Common myeloid progenitor, CD34-positive (primary cell): ENCODE data around the gene JPH3.

Experiments
- CTCF ChIA-PET: fragments of 350-600 bp; sonication (Branson Sonifier 250); formaldehyde crosslinking; loops from one replicate; lab custom pipeline; 2021; ENCODE audit warnings: antibody characterized with exemption; lab: Charles Lee
- POLR2A ChIA-PET: fragments of 350-600 bp; sonication (Branson Sonifier 250); formaldehyde crosslinking; loops from one replicate; lab custom pipeline; 2021; ENCODE audit warnings: antibody characterized with exemption; lab: Charles Lee
- DNase-seq, 3 donors: peaks; one replicate each; pipeline versions ENCODE4 v3.0.0 to v3.0.0-alpha.2; 2013
- H3K27ac ChIP-seq, 2 experiments: 1 replicate in 1 of 2; 2 replicates in 1 of 2; pipeline ENCODE4 v1.7.0; 2013; ENCODE audit warnings: inconsistent platforms in 2 of 2, low read length in 2 of 2, mild to moderate bottlenecking in 2 of 2, low read depth in 1 of 2, moderate library complexity in 1 of 2; ENCODE audit not compliant: severe bottlenecking in 2 of 2, insufficient read depth in 1 of 2, poor library complexity in 1 of 2
- H3K27me3 ChIP-seq, 5 experiments: replicated peaks in 2 of 5; 1 replicate in 3 of 5; 2 replicates in 2 of 5; pipeline versions ENCODE4 v1.6.1 to v1.7.0; 2013; ENCODE audit warnings: low read length in 4 of 5, mild to moderate bottlenecking in 2 of 5, moderate library complexity in 2 of 5, inconsistent platforms in 1 of 5; ENCODE audit not compliant: insufficient read depth in 5 of 5, control insufficient read depth in 4 of 5
- H3K36me3 ChIP-seq, 4 experiments: 1 replicate in 2 of 4; 2 replicates in 2 of 4; pipeline versions ENCODE4 v1.6.1 to v1.7.0; 2013; ENCODE audit warnings: low read length in 3 of 4, control low read depth in 1 of 4, mild to moderate bottlenecking in 1 of 4; ENCODE audit not compliant: control insufficient read depth in 4 of 4, insufficient read depth in 4 of 4
- H3K4me1 ChIP-seq, 4 experiments: 1 replicate in 3 of 4; 2 replicates in 1 of 4; pipeline versions ENCODE4 v1.6.1 to v1.7.1; 2013; ENCODE audit warnings: low read length in 3 of 4, mild to moderate bottlenecking in 3 of 4, control low read depth in 1 of 4, inconsistent platforms in 1 of 4, moderate library complexity in 1 of 4; ENCODE audit not compliant: control insufficient read depth in 4 of 4, insufficient read depth in 4 of 4; ENCODE audit errors: control extremely low read depth in 1 of 4
- H3K4me3 ChIP-seq, 7 experiments: 1 replicate in 4 of 7; 2 replicates in 3 of 7; pipeline versions ENCODE4 v1.5.1 to v1.7.0; 2013; ENCODE audit warnings: mild to moderate bottlenecking in 7 of 7, low read length in 6 of 7, moderate library complexity in 6 of 7, inconsistent platforms in 2 of 7, low read depth in 2 of 7, control low read depth in 1 of 7; ENCODE audit not compliant: insufficient read depth in 4 of 7, control insufficient read depth in 1 of 7; ENCODE audit errors: extremely low read depth in 1 of 7
- H3K9me3 ChIP-seq, 5 experiments: 1 replicate in 4 of 5; 2 replicates in 1 of 5; pipeline versions ENCODE4 v1.6.1 to v1.7.1; 2013; ENCODE audit warnings: low read length in 4 of 5, mild to moderate bottlenecking in 2 of 5, inconsistent platforms in 1 of 5, low read depth in 1 of 5, moderate library complexity in 1 of 5; ENCODE audit not compliant: control insufficient read depth in 4 of 5, insufficient read depth in 2 of 5; ENCODE audit errors: control extremely low read depth in 1 of 5
- WGBS: methylation state at CpG from one replicate; pipeline ENCODE4 v1.1.5; 2013; ENCODE audit not compliant: insufficient coverage; 5-methylcytosine and 5-hydroxymethylcytosine counted together

The JPH3 gene

GRCh38 chr16:87690911-87691685 lies 88.8 kb downstream of the JPH3 start:
- no peak for DNase-seq
- ChIA-PET POLR2A (no interaction called here), CTCF (interaction anchor here (0.8 kb wide), 1 partner anchor 10 kb away, joined by 3 read pairs; no protein-coding TSS in a partner anchor)
- Histone ChIP-seq H3K27me3 (peaks cover 0 to 30% (median 0%) of the 10 kb centered on the region in 5 experiments), H3K4me1 (peaks cover 0 to 8% (median 2%) of the 10 kb centered on the region in 4 experiments), H3K36me3 (peaks cover 0 to 23% (median 6%) of the 10 kb centered on the region in 4 experiments), H3K27ac (no peak overlapping the region), H3K9me3 (no peaks in the 10 kb centered on the region), H3K4me3 (no peak overlapping the region)
- 69% methylated on average over 24 of the region's 33 CpGs for WGBS

GRCh38 chr16:87691686-87692079 lies 89.4 kb downstream of the JPH3 start:
- Histone ChIP-seq H3K4me3 (no peak overlapping the region), H3K4me1 (peaks cover 0 to 8% (median 2%) of the 10 kb centered on the region in 4 experiments), H3K27ac (no peak overlapping the region), H3K9me3 (no peaks in the 10 kb centered on the region), H3K36me3 (peaks cover 0 to 29% (median 9%) of the 10 kb centered on the region in 4 experiments), H3K27me3 (peaks cover 0 to 28% (median 0%) of the 10 kb centered on the region in 5 experiments)
- CTCF ChIA-PET: no interaction called here
- POLR2A ChIA-PET: no interaction called here
- DNase-seq: no peak
- WGBS: 56% methylated on average over 7 of the region's 14 CpGs

GRCh38 chr16:87692176-87692575 lies 89.9 kb downstream of the JPH3 start:
- WGBS: 92% methylated on average over 5 of the region's 7 CpGs
- H3K9me3 ChIP-seq: no peaks in the 10 kb centered on the region
- ChIA-PET CTCF (interaction anchor here (1.6 kb wide), 1 partner anchor 13 kb away, joined by 8 read pairs; no protein-coding TSS in a partner anchor), POLR2A (no interaction called here)
- H3K27ac ChIP-seq: no peak overlapping the region
- DNase-seq: no peak
- peaks cover 0 to 25% (median 0%) of the 10 kb centered on the region in 5 experiments for H3K27me3 ChIP-seq
- no peak overlapping the region for H3K4me3 ChIP-seq
- H3K4me1 ChIP-seq: peaks cover 0 to 8% (median 2%) of the 10 kb centered on the region in 4 experiments
- peaks cover 0 to 34% (median 9%) of the 10 kb centered on the region in 4 experiments for H3K36me3 ChIP-seq

GRCh38 chr16:87692756-87693155 lies 90.4 kb downstream of the JPH3 start:
- Histone ChIP-seq H3K9me3 (no peaks in the 10 kb centered on the region), H3K36me3 (peaks cover 0 to 40% (median 11%) of the 10 kb centered on the region in 4 experiments), H3K4me1 (peaks cover 0 to 8% (median 2%) of the 10 kb centered on the region in 4 experiments), H3K27ac (no peak overlapping the region), H3K4me3 (no peak overlapping the region), H3K27me3 (peaks cover 0 to 21% (median 0%) of the 10 kb centered on the region in 5 experiments)
- ChIA-PET CTCF (interaction anchor here (1.6 kb wide), 1 partner anchor 12 kb away, joined by 8 read pairs; no protein-coding TSS in a partner anchor), POLR2A (no interaction called here)
- no peak for DNase-seq
- 99% methylated on average over 11 of the region's 12 CpGs for WGBS

- POLR2A ChIA-PET: no interaction called here
These were observed 91.5 kb downstream of the JPH3 start for GRCh38 chr16:87693827-87694226.

GRCh38 chr16:87694441-87695125 lies 92.3 kb downstream of the JPH3 start:
- Histone ChIP-seq H3K4me3 (no peak overlapping the region), H3K4me1 (peaks cover 0 to 8% (median 2%) of the 10 kb centered on the region in 4 experiments), H3K9me3 (no peaks in the 10 kb centered on the region), H3K36me3 (peaks cover 0 to 56% (median 15%) of the 10 kb centered on the region in 4 experiments), H3K27ac (no peak overlapping the region), H3K27me3 (peaks cover 0 to 21% (median 0%) of the 10 kb centered on the region in 5 experiments)
- CTCF ChIA-PET: interaction anchor here (0.6 kb wide), 1 partner anchor 16 kb away, joined by 3 read pairs; no protein-coding TSS in a partner anchor
- no peak for DNase-seq
- WGBS: 98% methylated on average over 20 of the region's 20 CpGs
- POLR2A ChIA-PET: interaction anchor here (0.7 kb wide), 1 partner anchor 15 kb away, joined by 3 read pairs; no protein-coding TSS in a partner anchor

More at GRCh38 chr16:87693827-87694226, 91.5 kb downstream of the JPH3 start:
- CTCF ChIA-PET: interaction anchor here (1.6 kb wide), 1 partner anchor 11 kb away, joined by 8 read pairs; no protein-coding TSS in a partner anchor
- peaks cover 0 to 21% (median 0%) of the 10 kb centered on the region in 5 experiments for H3K27me3 ChIP-seq
- no peak for DNase-seq
- no peak overlapping the region for H3K4me3 ChIP-seq
- no peak overlapping the region for H3K27ac ChIP-seq
- H3K4me1 ChIP-seq: peaks cover 0 to 8% (median 2%) of the 10 kb centered on the region in 4 experiments
- 97% methylated on average over 16 of the region's 16 CpGs for WGBS
- H3K9me3 ChIP-seq: no peaks in the 10 kb centered on the region
- peaks cover 0 to 51% (median 13%) of the 10 kb centered on the region in 4 experiments for H3K36me3 ChIP-seq
